HG03354 (cell line): ENCODE measurements around the gene TFEB.

Experiments used
- ATAC-seq: cut with Tn5 transposase; IDR thresholded peaks from one replicate; pipeline ENCODE4 v1.9.1; 2021; ENCODE audit warnings: mild to moderate bottlenecking; ENCODE audit not compliant: unreplicated experiment, poor library complexity, severe bottlenecking

The TFEB gene

GRCh38 chr6:41663568-41663967, 71.8 kb downstream of the TFEB start:
- no peak for ATAC-seq

DNA sequence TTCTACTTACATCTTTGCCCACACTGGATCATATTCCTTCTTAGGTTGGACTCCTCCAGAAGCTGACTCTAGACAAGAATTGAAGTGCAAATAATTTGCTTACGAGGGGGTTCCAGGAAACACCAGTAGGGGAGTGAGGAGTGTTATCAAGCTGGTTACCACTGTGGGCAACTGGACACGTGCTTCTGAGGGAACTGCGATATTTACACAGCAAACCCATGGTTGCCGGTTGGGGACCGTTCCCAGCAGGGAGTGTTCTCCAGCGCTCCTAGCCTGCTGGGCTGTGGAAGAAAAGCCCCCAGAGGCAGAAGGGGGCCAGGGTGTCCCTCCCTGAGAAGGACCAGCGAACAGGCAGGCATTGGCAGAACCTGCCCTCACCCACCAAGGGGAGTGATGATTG, 75.5 kb downstream of the TFEB start:
- no peak for ATAC-seq

DNA sequence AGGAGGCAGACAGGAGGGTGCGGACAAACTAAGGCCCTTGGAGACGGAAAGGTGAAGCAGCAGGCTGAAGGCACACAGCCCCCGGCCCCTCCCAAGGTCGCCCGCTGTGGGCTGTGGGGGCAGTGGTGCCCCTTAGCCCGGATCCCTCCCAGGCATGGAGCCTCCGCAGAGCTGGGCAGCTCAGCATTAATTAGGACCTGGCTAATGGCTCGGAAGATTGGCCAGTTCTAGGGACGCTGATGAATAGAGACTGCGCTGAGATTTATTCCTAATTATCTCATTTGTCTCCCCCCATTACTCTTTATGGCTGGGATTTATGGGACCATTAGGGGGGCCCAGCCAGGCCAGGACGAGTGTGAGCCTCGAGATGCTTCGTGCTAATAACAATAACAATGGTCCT, 76.8 kb downstream of the TFEB start:
- ATAC-seq, result no peak

DNA sequence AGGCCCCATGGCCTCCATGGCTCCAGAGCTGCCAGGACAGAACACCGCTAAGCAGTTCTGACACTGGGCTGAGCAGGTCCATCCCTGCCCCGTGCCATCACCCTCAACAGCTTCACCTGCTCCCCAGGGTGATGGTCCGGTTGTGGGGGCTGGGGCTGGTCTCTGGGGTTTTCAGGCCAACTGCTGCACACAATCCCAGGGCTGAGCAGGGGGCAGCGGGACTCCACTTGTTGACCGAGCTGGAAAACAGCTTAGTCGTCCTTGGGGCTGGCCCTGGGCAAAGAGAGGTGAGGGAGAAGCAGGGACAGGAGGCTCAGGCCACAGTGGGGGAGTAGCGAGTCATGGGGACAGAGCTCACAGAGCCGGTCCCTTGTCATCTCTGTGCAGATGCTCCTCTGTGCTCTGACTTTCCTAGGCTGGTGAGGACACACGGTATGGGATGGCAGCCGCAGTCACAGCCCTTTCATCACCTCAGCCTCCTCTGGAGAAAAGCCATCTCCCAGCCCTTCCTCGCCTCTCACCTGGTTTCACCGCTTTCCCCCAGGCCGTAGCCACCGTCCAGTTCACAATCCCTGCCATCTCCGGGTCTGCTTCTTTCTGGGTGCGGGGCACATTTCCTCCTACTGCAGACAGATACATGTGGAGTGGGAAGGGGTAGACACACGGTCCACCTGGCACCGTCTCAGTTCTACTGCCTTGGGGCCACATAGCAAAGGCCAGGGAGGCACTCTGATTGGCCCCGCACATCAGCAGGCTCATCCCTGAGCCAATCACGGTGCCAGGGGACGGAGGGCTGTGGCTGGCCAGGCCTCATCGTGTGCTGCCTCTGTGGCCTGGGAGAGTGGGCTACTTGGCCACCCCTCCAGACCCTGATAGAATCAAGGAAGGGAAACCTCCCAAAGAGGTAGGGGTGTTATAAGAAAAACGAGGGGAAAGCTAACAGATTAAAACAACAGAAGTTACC, 78.0 kb downstream of the TFEB start:
- ATAC-seq, result no peak

GRCh38 chr6:41656002-41656691, 79.3 kb downstream of the TFEB start:
- ATAC-seq, result no peak

- no peak for ATAC-seq
Measured at GRCh38 chr6:41655646-41656001, 79.8 kb downstream of the TFEB start.

- no peak for ATAC-seq
Measured at GRCh38 chr6:41655176-41655575, 80.2 kb downstream of the TFEB start.

GRCh38 chr6:41654698-41655151, 80.7 kb downstream of the TFEB start:
- no peak for ATAC-seq

- no peak for ATAC-seq
Measured at GRCh38 chr6:41654151-41654697, 81.2 kb downstream of the TFEB start.

- ATAC-seq, result no peak
Measured at GRCh38 chr6:41653691-41654090, 81.7 kb downstream of the TFEB start.

- ATAC-seq, result no peak
Measured at GRCh38 chr6:41652866-41653652, 82.3 kb downstream of the TFEB start.

DNA sequence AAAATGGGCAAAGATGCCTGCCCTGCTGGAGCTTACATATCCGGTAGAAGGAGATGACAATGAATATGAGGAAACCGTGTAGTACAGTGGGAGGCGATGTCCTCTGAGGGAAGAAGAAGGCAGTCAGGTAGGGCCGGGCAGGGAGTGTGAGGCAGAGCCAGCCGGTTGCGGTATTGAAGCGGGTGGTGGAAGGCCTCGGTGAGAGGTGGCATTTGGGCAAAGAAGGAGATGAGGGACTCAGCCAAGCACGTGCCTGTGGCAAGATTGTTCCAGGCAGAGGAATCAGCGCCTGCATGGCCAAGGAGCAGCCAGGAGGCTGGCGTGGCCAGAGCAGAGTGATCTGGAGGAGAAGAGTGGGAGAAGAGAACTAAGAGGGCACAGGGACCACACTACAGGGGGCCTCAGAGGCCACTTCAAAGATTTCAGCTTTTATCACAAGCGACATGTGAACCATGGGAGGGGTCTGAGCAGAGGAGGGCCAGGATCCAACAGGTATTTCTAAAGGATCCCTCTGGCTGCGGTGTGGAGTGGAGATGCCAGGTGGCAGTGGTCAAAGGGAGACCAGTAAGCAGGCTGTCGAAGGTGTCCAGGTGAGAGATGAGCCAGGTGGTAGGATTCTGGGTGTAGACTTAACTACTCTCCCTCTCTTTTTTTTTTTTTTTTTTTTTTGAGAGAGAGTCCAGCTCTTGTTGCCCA, 83.3 kb downstream of the TFEB start:
- ATAC-seq, result no peak

DNA sequence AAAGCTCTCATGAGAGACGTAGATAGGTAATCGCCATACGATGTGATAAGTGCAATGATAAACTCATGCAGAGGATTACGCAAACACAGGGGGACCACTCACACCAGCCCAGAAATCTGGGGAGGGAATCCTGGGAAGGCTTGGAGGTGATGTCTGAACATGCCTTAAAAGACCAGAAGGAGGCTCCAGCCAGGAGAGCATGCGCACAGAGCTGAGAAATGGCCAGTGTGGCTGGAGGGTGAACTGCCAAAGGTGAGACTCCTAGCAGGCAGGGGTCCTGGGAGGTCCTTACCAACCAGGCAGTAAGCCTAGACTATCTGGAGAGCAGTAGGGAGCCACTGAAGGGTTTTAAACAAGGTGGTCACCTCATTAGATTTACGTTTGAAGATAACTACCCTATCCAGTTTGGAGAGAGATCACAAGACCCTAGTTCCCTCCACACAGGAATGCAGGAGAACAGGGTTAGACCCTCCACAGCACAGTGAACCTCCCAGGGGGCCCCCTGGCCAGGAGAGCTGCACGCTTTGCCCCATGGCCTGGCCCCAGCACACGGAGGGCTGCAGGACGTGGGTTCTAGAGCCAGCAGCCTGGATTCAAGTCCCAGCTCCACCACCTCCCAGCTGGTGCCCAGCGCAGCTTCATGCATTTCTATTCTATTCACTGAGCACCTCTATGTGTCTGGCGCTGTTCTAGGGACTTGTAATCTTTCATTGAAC, 84.0 kb downstream of the TFEB start:
- no peak for ATAC-seq

- ATAC-seq, result no peak
Measured at GRCh38 chr6:41650120-41650519, 85.3 kb downstream of the TFEB start.

- no peak for ATAC-seq
Measured at GRCh38 chr6:41649596-41649995, 85.8 kb downstream of the TFEB start.

DNA sequence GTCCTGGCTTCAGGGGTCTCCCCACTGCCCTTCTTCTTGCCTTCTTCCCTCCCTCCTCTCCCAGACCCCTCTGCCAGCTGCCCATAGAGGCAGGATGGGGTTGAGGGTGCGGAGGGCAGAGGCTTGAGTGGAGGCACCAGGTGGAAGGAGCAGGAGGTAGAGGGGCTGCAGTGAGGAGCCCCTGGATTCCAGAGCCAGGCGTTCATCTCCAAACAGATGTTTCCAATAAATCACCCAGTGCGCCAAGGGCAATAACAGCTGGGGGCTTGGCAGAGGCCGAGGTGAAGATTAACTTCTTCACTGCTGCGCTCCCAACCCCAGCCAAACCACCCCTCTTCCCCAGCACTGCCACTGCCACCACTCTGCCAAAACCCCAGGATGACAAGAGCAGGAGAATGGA, 86.5 kb downstream of the TFEB start:
- no peak for ATAC-seq

- no peak for ATAC-seq
Measured at GRCh38 chr6:41648070-41648585, 87.3 kb downstream of the TFEB start.

DNA sequence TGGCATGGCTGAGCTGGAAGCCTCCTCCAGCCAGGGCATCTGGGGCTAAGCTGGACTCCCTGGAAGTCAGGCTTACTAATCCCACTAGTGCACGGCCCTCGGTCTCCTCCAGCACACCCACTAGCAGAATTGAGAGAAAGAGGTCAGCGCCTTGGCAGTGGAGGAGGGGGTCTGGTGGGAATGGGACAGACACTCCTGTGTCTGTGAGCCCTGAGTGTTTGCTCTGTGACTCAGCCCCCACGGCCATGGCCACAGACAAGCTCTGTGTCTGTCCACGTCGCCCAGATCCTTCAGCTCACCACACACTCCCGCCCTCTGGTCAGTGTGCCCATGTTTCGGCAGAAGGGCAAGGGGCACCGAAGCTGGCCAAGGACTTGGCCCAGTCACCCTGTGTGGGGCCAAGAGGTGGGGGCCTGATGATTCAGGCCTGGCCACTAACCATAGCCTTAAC, 88.3 kb downstream of the TFEB start:
- ATAC-seq, result no peak
